Ishikawa (cell line): Measurements from ENCODE around the gene FTSJ1.

Experiments used
- CEBPB ChIP-seq: IDR thresholded peaks from 2 replicates; pipeline ENCODE4 v1.6.1; 2012
- CREB1 ChIP-seq: IDR thresholded peaks from 2 replicates; pipeline ENCODE4 v1.6.1; 2012; ENCODE audit warnings: low read depth
- EGR1 ChIP-seq: IDR thresholded peaks from 2 replicates; pipeline ENCODE4 v1.6.1; 2012
- EP300 ChIP-seq: IDR thresholded peaks from 2 replicates; pipeline ENCODE4 v1.6.1; 2012; ENCODE audit warnings: borderline replicate concordance
- FOXM1 ChIP-seq: IDR thresholded peaks from 2 replicates; pipeline ENCODE4 v1.6.1; 2012; ENCODE audit warnings: low read depth, borderline replicate concordance
- MAX ChIP-seq: IDR thresholded peaks from 2 replicates; pipeline ENCODE4 v1.6.1; 2012
- NFIC ChIP-seq: IDR thresholded peaks from 2 replicates; pipeline ENCODE4 v1.6.1; 2012
- RAD21 ChIP-seq: IDR thresholded peaks from 2 replicates; pipeline ENCODE4 v1.6.1; 2012; ENCODE audit warnings: low read depth
- REST ChIP-seq: IDR thresholded peaks from 2 replicates; pipeline ENCODE4 v1.6.1; 2012; ENCODE audit warnings: low read depth, mild to moderate bottlenecking
- TAF1 ChIP-seq: IDR thresholded peaks from 2 replicates; pipeline ENCODE4 v1.6.1; 2012; ENCODE audit warnings: low read depth, mild to moderate bottlenecking
- TCF12 ChIP-seq: IDR thresholded peaks from 2 replicates; pipeline ENCODE4 v1.6.1; 2012; ENCODE audit warnings: low read depth
- TEAD4 ChIP-seq: IDR thresholded peaks from 2 replicates; pipeline ENCODE4 v1.6.1; 2012
- YY1 ChIP-seq: IDR thresholded peaks from 2 replicates; pipeline ENCODE4 v1.6.1; 2012; ENCODE audit warnings: low read depth
- ZBTB7A ChIP-seq: IDR thresholded peaks from 2 replicates; pipeline ENCODE4 v1.6.1; 2012; ENCODE audit warnings: low read depth
- TF ChIP-seq, protein P1 (sequence below): IDR thresholded peaks from 2 replicates; pipeline ENCODE4 v1.6.1; 2012

FTSJ1 gene

GRCh38 chrX:48465336-48465933 is 10.6 kb upstream of the FTSJ1 start:
- TF ChIP-seq CEBPB (no peak), EGR1 (no peak), MAX (no peak), FOXM1 (no peak), RAD21 (no peak), CREB1 (no peak), ZBTB7A (no peak), NFIC (no peak), REST (no peak), TEAD4 (no peak), TCF12 (no peak), EP300 (no peak), TAF1 (no peak), YY1 (no peak)
- TF ChIP-seq, protein P1, sequence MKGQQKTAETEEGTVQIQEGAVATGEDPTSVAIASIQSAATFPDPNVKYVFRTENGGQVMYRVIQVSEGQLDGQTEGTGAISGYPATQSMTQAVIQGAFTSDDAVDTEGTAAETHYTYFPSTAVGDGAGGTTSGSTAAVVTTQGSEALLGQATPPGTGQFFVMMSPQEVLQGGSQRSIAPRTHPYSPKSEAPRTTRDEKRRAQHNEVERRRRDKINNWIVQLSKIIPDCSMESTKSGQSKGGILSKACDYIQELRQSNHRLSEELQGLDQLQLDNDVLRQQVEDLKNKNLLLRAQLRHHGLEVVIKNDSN, result no peak

DNA sequence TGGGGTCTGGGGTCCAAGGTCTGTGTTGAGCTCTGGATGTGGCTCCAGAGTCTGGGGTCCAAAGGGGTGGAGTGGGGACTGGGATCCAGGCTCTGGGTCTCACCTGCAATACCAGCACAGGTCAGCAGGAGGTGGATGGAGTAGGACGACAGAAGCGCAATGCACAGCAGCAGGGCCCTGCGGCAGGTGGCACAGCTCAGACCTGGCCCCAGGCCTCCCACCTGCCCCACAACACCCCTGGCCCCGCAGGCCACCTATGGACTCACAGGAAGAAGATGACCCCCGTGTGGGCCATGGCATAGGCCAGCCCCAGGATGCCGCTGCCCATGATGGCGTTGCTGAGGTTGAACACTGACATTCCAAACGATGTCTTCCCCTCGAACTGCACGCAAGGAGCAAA is 9.3 kb upstream of the FTSJ1 start:
- TF ChIP-seq TEAD4 (no peak), YY1 (no peak), FOXM1 (no peak), EP300 (no peak), TCF12 (no peak)

DNA sequence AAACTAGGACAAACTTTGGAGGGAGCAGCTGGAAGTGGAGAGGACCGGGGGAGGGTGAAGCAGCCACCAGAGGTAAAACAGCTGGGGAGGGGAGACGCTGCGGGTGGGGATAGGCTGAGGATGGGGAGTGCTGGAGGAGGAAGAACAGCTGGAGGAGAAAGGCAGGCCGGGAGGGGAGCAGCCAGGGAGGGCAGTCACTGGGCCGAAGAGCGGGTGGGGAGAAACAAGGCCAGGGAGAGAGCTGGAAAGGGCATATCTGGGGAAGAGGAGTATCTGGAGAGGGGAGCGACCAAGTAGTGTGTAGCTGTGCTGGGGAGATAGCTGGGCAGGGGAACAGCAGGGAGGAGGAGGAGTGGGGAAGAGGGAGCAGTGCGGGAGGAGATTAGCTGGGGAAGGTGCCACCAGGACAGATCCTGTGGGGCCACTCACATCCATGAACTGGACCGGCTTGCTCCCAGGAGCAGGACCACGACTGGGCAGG is 8.7 kb upstream of the FTSJ1 start:
- TF ChIP-seq FOXM1, result no peak
- no peak for TF ChIP-seq NFIC
- TF ChIP-seq YY1, result no peak
- TF ChIP-seq CEBPB, result no peak
- no peak for TF ChIP-seq RAD21
- no peak for TF ChIP-seq EP300

DNA sequence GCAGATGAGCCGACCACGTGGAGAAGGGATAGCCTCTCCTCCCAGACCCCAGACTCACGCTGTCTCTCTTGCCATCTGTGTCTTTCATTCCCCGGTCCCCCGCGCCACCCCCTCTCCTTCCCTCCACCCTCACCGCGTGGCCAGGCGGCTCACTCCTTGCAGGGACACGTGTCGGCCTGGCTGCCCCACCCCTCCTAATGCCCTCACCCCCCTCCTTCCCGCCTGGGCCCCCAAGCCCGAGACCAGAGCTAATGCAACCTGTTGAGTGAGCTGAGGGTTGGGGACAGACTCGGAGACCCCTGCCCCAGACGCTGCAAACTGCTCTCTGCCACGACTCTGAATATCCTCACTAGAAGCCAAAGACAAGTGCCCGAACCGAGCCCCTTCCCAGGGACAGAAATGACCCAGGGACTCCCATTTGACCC is 7.7 kb upstream of the FTSJ1 start:
- TF ChIP-seq ZBTB7A (no peak), REST (no peak), MAX (no peak), CREB1 (no peak), TCF12 (no peak), EP300 (no peak), TAF1 (no peak), FOXM1 (no peak), NFIC (no peak), TEAD4 (no peak), EGR1 (no peak), RAD21 (no peak), CEBPB (no peak), YY1 (no peak)
- TF ChIP-seq, protein P1, result no peak

DNA sequence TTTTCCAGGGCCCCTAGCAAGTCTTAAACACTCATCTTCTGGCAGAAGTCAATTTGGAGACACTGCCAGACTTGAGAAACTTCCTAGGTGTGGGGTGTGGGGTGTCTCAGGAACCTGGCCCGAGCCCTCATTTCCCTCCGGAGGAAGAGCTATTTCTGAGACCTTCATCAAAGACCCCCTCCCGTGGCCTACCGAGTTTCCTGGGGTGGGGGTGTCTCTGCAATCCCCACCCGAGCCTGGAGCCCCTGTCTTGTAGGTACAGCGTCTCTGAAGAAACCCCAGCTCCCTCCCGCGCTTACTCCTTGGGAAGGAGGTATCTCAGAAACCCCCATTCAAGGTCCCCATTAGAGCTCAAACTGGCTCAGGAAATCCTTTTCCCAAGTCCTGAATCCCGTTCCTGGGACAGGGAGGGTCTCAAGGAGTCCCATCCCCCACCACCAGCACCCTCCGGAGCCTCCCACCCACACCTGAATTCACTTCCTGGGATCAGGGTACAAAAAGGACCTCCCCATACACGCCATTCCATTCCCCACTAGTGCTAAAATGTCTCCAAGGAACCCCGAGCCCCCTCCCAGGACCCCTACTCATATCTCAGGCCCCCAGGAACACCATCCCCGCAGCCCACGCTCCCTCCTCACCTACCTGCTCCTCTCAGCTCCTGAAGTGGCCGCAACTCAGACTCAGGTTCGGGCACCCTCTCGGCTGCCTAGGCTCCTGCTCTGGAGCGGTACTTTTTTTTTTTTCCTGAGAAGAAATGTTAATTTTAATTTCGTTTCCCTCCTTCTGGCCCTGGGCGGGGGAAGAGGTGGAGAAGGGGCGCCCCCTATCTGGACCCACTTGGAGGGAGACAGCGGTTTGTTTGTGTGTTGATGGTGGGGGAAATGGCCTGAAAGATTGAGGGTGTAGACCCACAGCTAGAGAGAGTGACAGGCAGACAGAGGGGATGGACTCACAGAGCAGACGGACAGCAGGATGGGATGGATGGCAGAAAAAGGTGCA is 7.0 kb upstream of the FTSJ1 start:
- TF ChIP-seq TEAD4 (no peak), FOXM1 (no peak), EP300 (no peak), EGR1 (no peak), CREB1 (no peak), NFIC (no peak), TAF1 (no peak), TCF12 (no peak)
